ENCODE data around the gene MAP1LC3B2.

Gene MAP1LC3B2

DNA sequence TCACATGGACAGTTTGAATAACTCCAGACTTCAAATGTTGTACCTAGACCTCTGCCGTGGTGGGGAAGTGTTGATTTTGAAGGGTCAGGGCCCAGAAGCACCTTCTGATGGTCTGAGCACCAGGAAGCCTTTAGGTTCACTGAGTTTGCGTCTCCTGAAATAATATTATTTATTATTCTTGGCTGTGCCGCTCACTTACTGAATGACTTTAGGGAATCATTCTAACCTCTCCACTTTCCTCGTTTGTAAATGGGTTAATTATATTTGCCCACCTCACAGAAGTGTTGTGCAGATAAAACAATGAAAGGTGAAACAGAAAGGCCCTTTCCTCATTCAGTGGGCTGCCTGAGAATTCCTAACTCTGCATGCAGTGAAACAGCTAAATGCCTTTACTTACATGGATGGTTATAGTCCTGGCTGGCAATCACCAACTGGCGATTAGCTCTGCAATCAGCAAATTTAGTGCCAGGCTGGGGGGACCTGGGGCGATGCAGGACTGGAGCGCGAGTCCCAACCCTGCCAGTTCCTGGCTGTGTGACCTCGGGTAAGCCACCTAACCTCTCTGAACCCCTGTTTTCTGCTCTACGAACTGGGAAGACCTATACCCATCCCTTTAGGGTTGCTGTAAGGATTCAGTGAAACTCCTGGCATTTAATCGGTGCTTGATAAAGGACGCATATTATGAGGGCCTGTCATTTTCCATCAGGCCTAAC is 57.5 kb downstream of the MAP1LC3B2 start:
- DNase-seq: no peak

DNA sequence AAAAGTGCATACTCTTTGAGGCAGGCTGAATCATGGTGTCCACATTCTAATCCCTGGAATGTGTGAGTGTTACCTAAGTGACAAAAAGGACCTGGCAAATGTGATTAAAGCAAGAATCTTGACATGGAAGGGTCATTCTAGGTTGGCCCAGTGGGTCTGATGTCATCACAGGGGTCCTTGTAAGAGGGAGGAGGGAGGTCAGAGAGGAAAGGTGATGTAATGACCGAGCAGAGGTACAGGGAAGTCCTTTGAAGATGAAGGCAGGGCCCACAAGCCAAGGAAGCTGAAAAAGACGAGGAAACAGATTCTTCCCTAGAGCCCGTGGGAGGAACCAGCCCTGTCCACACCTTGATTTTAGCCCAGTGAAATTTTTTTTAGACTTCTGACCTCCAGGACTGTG is 60.1 kb downstream of the MAP1LC3B2 start:
- no peak for DNase-seq

DNA sequence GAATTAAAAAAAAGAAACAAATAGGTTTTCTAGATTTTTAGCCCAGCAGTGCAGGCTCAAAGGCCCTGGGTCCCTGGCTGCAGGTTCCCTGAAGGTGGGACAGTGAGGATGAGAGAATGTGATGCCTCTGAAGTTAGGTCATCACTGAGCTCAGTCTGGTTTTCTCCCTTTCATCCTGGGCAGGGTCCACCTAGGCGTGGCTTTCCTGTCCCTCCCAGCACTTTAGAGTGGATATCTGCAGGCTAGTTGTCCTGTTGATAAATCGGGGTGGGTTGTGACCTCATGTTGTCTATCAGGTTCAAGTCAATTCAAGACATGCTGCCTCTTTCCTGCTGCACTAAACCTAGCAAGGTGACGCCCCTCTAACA is 60.9 kb downstream of the MAP1LC3B2 start:
- DNase-seq: no peak

GRCh38 chr12:116620492-116621191 is 61.5 kb downstream of the MAP1LC3B2 start:
- no peak for DNase-seq

DNA sequence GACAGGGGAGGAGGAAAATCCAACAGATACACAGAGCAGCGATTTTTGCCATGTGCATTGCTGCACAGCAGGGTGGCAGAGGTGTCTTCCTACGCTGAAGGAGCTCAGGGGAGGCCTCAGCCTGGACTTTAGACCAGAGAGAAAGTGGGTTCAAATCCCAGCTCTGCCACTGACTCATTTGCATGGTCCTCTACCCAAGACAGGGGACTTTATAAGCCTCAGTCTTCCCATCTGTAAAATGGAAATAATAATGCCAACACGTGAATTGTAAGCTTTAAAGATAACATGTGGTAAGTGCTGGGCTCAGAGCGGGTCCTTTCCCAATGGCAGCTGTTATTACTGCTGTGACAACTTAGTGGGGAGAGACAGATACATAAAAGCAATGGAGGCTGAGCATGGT is 62.0 kb downstream of the MAP1LC3B2 start:
- no peak for DNase-seq

- no peak for DNase-seq
Observed at GRCh38 chr12:116624516-116624915, 65.3 kb downstream of the MAP1LC3B2 start.

DNA sequence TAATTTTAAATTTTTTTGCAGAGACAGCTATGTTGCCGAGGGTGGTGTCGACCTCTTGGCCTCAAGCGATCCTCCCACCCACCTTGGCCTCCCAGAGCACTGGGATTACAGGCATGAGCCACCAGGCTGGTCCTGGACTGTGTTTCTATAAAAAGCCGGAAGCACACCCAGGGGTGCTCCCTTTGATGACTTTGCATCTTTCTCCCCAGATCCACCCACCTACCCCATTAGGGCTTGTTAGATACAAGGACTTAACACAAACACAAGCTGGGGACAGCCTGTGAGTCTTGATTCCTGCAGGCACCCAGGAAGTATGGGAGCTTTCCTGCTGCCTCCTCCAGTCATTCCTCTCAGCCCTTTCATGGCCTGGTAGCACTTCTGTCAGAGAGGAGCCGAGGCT is 67.0 kb downstream of the MAP1LC3B2 start:
- DNase-seq: no peak

All from activated CD8-positive, alpha-beta memory T cell treated with anti-CD3 and anti-CD28 coated beads, Interleukin-2, amount 50 U/mL, for 4 hours (primary cell).